ENCODE measurements around the gene NRG4.

- TF ChIP-seq CTCF (IDR thresholded peaks at IDR 0.05; ENCODE audit: extremely low read depth in 1 of 2, insufficient read depth in 1 of 2, low read depth in 1 of 2, low read length in 2 of 2): no peak
- TF ChIP-seq JUN (IDR thresholded peaks at IDR 0.05; ENCODE audit: borderline replicate concordance, insufficient read depth, insufficient read length, low read depth): no peak
- TF ChIP-seq EZH2 (IDR thresholded peaks at IDR 0.05; ENCODE audit: borderline replicate concordance, low read depth, low read length, severe bottlenecking): no peak
- no peak for TF ChIP-seq POLR2A (IDR thresholded peaks at IDR 0.05; ENCODE audit: low read depth, low read length)
- no peak for TF ChIP-seq POLR2AphosphoS5 (IDR thresholded peaks at IDR 0.05; ENCODE audit: insufficient read depth, low read depth, low read length)
- no peak for TF ChIP-seq GATA2 (IDR thresholded peaks at IDR 0.05; ENCODE audit: insufficient read depth, insufficient read length, low read depth, low read length)
These were observed 29.8 kb downstream of the NRG4 start for GRCh38 chr15:75982468-75982867.
